ENCODE measurements around the gene SKIC3.
A peak's percentile ranks its signal among the peaks of the same experiment; 100 is the strongest.

Gene SKIC3

GRCh38 chr5:95554647-95555548 is at the start of gene SKIC3, which contains the start of gene ARSK:
Gene SKIC3, minus strand, starts transcription at chr5:95554977. Its CDS starts 7,827 bp downstream, at chr5:95547150.
Gene ARSK, plus strand, starts transcription at chr5:95555101. Its CDS starts 178 bp downstream, at chr5:95555279.
- peak; percentile 80 for DNase-seq

DNA sequence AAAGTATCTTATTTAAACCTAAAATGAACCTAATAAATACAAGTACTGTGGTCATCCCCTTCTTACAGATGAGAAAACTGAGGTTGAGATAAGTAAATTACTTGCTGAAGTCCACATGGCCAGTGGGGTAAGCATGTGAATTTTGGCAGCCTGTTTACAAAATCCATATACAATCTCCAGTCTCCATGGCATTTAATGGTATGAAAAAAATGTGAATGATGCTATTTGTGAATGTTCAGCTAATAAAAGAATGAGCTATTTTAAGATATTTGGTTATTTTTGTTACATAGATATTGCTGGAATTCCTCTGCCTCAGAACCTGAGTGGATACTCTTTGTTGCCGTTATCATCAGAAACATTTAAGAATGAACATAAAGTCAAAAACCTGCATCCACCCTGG is 45.8 kb upstream of the SKIC3 start:
- no peak for DNase-seq

GRCh38 chr5:95599252-95599651 is 44.5 kb upstream of the SKIC3 start:
- no peak for DNase-seq

GRCh38 chr5:95595289-95595931 is 40.6 kb upstream of the SKIC3 start:
- DNase-seq = no peak

DNA sequence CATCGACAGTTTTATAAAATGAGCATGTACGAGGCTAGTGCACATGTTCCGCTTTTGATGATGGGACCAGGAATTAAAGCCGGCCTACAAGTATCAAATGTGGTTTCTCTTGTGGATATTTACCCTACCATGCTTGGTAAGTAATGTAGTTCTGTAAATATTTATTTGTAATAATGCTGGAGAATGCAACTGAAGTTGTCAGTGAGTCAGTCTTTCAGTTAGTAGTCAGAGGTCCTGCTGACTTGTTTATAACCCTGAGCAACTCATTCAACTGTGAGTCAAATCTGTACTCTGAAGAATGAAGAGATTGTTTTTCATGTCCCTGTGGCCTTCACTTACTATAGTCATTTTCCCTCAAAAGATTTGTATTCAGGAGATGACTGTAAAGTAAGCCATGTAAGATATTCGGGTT is 36.7 kb upstream of the SKIC3 start:
- no peak for DNase-seq

- no peak for DNase-seq
Observed at GRCh38 chr5:95590880-95591279, 36.1 kb upstream of the SKIC3 start.

DNA sequence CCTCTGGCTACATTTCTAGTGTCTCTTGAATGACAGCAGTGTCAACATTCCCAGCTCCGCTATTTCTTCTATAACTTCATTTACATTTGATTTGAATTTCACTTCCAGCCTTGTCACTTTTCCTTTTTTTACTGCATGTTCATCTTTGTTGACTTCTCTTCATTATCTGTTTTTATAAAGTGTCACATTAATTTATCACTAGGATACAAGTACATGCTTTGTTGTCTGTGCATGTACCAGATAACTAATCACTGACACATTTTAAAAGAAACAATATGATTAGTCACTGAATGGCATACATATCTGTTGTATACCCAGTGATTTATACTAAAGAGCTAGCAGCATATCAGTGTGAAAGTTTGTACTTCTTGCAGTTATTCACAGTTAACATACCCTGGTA is 29.2 kb upstream of the SKIC3 start:
- no peak for DNase-seq

DNA sequence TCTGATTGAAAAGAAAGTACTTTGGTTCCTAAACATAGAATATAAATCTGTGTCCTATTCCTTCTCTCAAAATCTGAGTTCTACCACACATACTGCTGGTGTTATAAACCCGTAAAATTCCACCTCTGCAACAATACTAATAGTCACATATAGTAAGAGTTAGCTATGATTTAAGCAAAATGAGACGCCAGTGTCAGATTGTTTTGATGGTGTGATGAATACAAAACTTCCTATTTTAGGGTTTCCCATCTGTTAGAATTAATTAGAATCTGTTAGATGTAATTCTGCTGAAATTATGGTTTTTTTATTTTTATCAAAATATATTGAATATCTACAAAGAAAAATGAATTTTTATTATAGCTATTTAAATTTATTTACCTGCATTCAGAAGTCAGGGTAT is 26.8 kb upstream of the SKIC3 start:
- no peak for DNase-seq

- no peak for DNase-seq
Observed at GRCh38 chr5:95572016-95572415, 17.2 kb upstream of the SKIC3 start.

- no peak for DNase-seq
Observed at GRCh38 chr5:95565280-95565920, 10.6 kb upstream of the SKIC3 start.

DNA sequence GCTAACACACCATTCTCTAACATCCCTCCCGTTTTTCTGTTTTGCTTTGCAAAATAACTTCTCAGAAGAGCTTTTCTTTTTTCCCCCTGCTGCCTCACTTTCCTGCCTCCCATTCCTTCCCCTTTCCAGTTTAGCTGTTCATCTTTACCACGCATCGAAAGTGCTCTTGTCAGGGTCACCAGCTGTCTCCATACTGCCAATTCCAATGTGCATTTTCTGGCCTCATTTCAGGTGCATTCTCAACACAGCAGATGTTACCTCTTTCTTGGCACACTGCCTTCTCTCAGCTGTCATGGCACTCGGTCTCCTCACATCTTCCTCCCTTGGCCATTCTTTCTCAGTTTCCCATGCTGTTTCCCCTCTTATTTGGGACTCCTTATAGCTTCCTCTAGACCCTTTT is 9.7 kb upstream of the SKIC3 start:
- DNase-seq = no peak

DNA sequence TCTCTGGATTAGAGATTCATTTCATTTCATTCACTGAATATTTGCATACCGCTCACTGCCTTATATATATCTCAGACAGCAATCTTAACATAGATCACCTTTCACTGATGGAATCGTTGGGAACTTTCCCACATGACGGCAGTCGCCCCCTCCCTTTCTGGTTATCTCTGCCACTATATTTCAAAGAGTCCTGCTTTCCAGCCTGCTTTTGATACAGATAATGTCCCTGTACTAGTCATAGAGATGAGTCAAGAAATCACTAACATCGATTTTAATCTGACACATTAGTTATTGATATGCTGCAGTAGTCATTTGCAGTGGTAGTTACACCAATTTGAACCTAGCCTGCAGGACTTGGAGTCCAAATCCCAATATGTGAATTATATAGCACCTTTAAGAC is 8.6 kb upstream of the SKIC3 start:
- no peak for DNase-seq

GRCh38 chr5:95562282-95562681 is 7.5 kb upstream of the SKIC3 start:
- DNase-seq = no peak

GRCh38 chr5:95557841-95558240 is 3.1 kb upstream of the SKIC3 start:
- no peak for DNase-seq

- no peak for DNase-seq
Observed at GRCh38 chr5:95555553-95555952, 776 bp upstream of the SKIC3 start.

DNA sequence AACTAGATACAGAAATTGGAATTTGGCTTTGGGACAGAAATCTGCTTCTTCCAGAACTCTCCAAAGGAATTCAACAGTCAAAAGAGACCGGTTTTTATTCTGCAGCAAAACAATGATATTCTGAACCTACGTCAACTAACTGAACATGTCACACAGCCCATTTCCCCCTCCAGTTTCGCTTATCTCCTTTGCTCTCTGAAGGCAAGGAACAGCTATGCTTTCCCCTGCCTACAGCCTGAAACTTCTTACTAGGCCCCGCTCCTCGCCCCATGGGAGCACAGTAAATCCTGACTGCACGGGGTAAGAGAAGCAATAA is 488 bp downstream of the SKIC3 start:
- DNase-seq = no peak

- no peak for DNase-seq
Observed at GRCh38 chr5:95549030-95549429, 5.7 kb downstream of the SKIC3 start.

DNA sequence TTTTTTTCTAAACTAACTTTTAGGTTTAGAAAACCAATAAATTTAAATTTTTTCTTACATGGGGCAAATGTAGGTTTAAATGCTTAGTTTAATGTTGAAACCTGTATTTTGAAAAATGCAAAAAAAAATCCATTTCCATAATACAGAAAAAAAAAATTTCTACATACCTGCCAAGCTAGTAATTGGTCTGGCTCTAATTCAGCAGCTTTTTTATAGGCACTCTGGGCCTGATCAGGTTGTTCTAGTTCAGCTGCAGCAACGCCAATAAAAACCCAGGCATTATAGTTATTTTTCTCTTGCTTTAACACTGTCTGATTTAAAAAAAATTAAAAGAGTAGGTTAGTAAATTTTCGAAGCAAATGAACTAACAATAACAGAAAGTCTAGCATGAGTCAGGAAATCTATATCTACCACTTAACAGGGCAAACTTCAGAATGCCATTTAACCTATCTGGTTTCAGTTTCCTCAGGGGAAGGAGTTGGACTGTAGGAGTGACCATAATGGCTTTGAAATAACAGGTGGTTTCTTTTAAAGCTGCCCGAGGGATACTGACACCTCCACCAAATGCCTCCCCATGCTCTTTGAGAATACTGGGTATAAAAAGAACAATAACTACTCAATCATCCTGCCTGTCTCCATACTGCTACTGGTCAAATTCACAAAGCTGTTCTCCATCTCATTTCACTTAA is 11.6 kb downstream of the SKIC3 start:
- no peak for DNase-seq

- DNase-seq = no peak
Observed at GRCh38 chr5:95537501-95537900, 17.3 kb downstream of the SKIC3 start.

DNA sequence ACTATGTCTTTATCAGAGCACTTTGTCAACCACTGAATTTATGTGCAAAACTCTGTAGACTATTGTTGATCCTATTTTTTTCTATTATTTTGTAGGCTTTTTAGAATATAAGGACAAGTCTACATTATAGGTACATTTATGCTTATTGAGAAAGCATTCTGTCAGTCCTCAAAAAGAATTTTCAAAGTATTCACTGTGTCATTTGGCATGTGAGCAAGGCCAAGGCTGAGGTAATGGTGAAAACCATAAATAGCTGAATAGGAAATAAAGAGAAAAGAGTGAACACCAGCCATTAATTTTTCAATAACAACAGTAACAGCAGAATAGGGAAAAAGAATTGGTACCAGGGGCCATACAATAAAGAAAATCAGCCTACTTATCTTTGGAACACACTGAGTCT is 21.0 kb downstream of the SKIC3 start:
- DNase-seq = no peak

GRCh38 chr5:95533106-95533505 is 21.7 kb downstream of the SKIC3 start:
- DNase-seq = no peak

GRCh38 chr5:95532415-95532814 is 22.4 kb downstream of the SKIC3 start:
- no peak for DNase-seq

DNA sequence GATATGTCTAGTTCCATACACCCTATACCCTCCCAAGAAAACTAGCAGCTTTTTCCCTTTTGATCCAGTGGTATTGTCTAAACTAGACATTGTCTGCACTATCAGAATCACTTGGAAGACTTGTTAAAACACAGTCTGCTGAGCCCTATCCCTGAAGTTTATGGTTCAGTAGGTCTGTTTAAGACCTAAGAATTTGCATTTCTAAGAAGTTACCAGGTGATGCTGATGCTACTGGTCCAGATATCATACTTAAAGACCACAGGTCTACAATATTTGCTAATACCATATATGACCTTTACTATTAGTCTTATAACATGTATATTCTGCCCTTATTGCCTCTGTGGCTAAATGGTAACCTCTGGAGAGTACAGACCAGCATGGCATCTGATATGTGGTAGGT is 23.3 kb downstream of the SKIC3 start:
- no peak for DNase-seq
